ENCODE results near the gene IL17RE. TPM values are rescaled to one million over a fixed set of nuclear protein-coding genes. Genes with fewer than 3 reads are reported as not detected.
"Not testable (repeated sequence)": the region's sequence is repeated elsewhere in the genome, so short reads cannot be mapped to it uniquely, and the experiment has no call there.

Gene IL17RE
- total RNA-seq, 1 experiment from 2014 or later, result 2.3 TPM

DNA sequence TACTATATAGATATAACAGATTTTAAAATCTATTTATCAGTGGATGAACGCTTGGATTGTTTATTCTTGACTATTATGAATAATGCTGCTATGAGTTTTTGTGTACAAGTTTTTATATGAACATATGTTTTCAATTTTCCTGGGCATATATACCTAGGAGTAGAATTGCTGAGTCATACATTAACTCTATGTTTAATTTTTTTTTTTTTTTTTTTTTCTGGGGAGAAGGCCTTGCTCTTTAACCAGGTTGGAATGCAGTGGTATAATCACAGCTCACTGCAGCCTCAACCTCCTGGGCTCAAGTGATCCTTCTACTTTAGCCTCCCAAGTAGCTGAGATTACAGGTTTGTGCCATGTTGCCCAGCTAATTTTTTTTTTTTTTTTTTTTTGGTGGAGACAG, 31.7 kb upstream of the IL17RE start:
- BruUV-seq (replicated peaks), result no TSS peak
- Histone ChIP-seq H3K27ac (ENCODE audit: low read depth, low read length, poor library complexity, severe bottlenecking) (no peak overlapping the region), H3K4me1 (ENCODE audit: insufficient read depth, low read length, poor library complexity, severe bottlenecking) (no peaks in the 10 kb centered on the region), H3K9me3 (ENCODE audit: low read depth, low read length, poor library complexity, severe bottlenecking) (no peaks in the 10 kb centered on the region), H3K36me3 (ENCODE audit: insufficient read depth, low read length, poor library complexity, severe bottlenecking) (no peaks in the 10 kb centered on the region), H3K4me3 (ENCODE audit: low read depth, low read length, poor library complexity, severe bottlenecking) (no peak overlapping the region), H3K27me3 (replicated peaks; ENCODE audit: insufficient read depth, low read depth, low read length, poor library complexity) (no peaks in the 10 kb centered on the region)
- no peak for TF ChIP-seq EZH2 (IDR thresholded peaks at IDR 0.05; ENCODE audit: borderline replicate concordance, low read depth, low read length, poor library complexity, severe bottlenecking)
- TF ChIP-seq, protein P1, sequence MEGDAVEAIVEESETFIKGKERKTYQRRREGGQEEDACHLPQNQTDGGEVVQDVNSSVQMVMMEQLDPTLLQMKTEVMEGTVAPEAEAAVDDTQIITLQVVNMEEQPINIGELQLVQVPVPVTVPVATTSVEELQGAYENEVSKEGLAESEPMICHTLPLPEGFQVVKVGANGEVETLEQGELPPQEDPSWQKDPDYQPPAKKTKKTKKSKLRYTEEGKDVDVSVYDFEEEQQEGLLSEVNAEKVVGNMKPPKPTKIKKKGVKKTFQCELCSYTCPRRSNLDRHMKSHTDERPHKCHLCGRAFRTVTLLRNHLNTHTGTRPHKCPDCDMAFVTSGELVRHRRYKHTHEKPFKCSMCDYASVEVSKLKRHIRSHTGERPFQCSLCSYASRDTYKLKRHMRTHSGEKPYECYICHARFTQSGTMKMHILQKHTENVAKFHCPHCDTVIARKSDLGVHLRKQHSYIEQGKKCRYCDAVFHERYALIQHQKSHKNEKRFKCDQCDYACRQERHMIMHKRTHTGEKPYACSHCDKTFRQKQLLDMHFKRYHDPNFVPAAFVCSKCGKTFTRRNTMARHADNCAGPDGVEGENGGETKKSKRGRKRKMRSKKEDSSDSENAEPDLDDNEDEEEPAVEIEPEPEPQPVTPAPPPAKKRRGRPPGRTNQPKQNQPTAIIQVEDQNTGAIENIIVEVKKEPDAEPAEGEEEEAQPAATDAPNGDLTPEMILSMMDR (conservative IDR thresholded peaks at IDR 0.05; ENCODE audit: low read depth, low read length), result no peak
- DNase-seq (ENCODE audit: low spot score), result no peak
- POLR2A ChIA-PET (ENCODE audit: low non-redundant PET), result no interaction called here
- intact Hi-C loops (cut with micrococcal nuclease; ENCODE audit: unreplicated experiment), result no loop called here
- CTCF ChIA-PET, result interaction anchor here (0.7 kb wide), 1 partner anchor 140 kb away, joined by 5 read pairs; no protein-coding TSS in a partner anchor

DNA sequence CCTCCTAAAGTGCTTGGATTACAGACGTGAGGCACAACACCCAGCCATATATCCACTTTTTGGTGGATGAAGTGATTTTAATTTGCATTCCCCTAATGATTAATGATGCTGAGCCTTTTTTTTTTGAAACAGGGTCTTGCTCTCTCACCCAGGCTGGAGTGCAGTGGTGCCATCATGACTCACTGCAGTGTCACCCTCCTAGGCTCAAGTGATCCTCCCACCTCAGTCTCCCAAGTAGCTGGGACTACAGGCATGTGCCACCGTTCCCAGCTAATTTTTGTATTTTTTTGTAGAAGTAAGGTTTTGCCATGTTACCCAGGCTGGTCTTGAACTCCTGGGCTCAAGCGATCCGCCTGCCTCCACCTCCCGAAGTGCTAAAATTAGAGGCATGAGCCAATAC, 30.6 kb upstream of the IL17RE start:
- POLR2A ChIA-PET (ENCODE audit: low non-redundant PET); CTCF ChIA-PET; BruUV-seq (replicated peaks); H3K9me3 ChIP-seq (ENCODE audit: low read depth, low read length, poor library complexity, severe bottlenecking); H3K27ac ChIP-seq (ENCODE audit: low read depth, low read length, poor library complexity, severe bottlenecking); intact Hi-C loops (cut with micrococcal nuclease; ENCODE audit: unreplicated experiment); H3K4me3 ChIP-seq (ENCODE audit: low read depth, low read length, poor library complexity, severe bottlenecking); DNase-seq (ENCODE audit: low spot score); H3K27me3 ChIP-seq (replicated peaks; ENCODE audit: insufficient read depth, low read depth, low read length, poor library complexity); H3K36me3 ChIP-seq (ENCODE audit: insufficient read depth, low read length, poor library complexity, severe bottlenecking); H3K4me1 ChIP-seq (ENCODE audit: insufficient read depth, low read length, poor library complexity, severe bottlenecking): not testable (repeated sequence)

DNA sequence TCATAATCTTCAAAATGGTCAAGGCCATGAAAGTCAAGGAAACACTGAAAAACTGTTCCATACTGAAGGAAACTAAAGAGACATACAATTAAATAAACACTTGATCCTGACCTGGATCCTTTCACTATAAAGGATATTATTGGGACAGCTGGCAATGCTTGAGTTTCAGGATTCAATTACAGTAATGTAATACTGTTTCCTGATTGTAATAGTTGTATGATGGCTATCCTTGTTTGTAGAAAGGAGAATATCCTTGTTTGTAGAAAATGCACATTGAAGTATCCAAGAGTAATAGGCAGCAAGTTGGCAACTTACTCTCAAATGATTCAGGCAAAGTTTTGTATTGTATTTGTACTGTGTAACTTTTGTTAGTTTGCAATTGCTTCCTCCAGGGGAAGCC, 27.2 kb upstream of the IL17RE start:
- ChIA-PET POLR2A (ENCODE audit: low non-redundant PET) (interaction anchor here (0.6 kb wide), 1 partner anchor 166 kb away, joined by 4 read pairs; no protein-coding TSS in a partner anchor), CTCF (no interaction called here)
- H3K27me3 ChIP-seq (replicated peaks; ENCODE audit: insufficient read depth, low read depth, low read length, poor library complexity), result no peaks in the 10 kb centered on the region
- no peak overlapping the region for H3K4me3 ChIP-seq (ENCODE audit: low read depth, low read length, poor library complexity, severe bottlenecking)
- H3K4me1 ChIP-seq (ENCODE audit: insufficient read depth, low read length, poor library complexity, severe bottlenecking), result no peaks in the 10 kb centered on the region
- H3K36me3 ChIP-seq (ENCODE audit: insufficient read depth, low read length, poor library complexity, severe bottlenecking), result no peaks in the 10 kb centered on the region
- intact Hi-C loops (cut with micrococcal nuclease; ENCODE audit: unreplicated experiment), result no loop called here
- DNase-seq (ENCODE audit: low spot score), result no peak
- TF ChIP-seq, protein P1 (conservative IDR thresholded peaks at IDR 0.05; ENCODE audit: low read depth, low read length), result no peak
- no peak for TF ChIP-seq EZH2 (IDR thresholded peaks at IDR 0.05; ENCODE audit: borderline replicate concordance, low read depth, low read length, poor library complexity, severe bottlenecking)
- H3K27ac ChIP-seq (ENCODE audit: low read depth, low read length, poor library complexity, severe bottlenecking), result no peak overlapping the region
- no TSS peak for BruUV-seq (replicated peaks)
- H3K9me3 ChIP-seq (ENCODE audit: low read depth, low read length, poor library complexity, severe bottlenecking), result no peaks in the 10 kb centered on the region

DNA sequence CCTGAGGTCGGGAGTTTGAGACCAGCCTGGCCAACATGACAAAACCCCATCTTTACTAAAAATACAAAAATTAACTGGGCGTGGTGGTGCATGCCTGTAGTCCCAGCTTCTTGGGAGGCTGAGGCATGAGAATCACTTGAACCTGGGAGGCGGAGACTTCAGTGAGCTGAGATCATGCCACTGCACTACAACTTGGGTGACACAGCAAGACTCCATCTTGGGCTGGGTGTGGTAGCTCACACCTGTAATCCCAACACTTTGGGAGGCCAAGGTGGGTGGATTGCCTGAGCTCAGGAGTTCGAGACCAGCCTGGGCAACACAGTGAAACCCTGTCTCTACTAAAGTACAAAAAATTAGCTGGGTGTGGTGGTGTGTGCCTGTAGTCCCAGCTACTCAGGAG, 26.4 kb upstream of the IL17RE start:
- POLR2A ChIA-PET (ENCODE audit: low non-redundant PET); H3K4me1 ChIP-seq (ENCODE audit: insufficient read depth, low read length, poor library complexity, severe bottlenecking); H3K4me3 ChIP-seq (ENCODE audit: low read depth, low read length, poor library complexity, severe bottlenecking); H3K27ac ChIP-seq (ENCODE audit: low read depth, low read length, poor library complexity, severe bottlenecking); H3K9me3 ChIP-seq (ENCODE audit: low read depth, low read length, poor library complexity, severe bottlenecking); H3K36me3 ChIP-seq (ENCODE audit: insufficient read depth, low read length, poor library complexity, severe bottlenecking); BruUV-seq (replicated peaks); intact Hi-C loops (cut with micrococcal nuclease; ENCODE audit: unreplicated experiment); H3K27me3 ChIP-seq (replicated peaks; ENCODE audit: insufficient read depth, low read depth, low read length, poor library complexity); DNase-seq (ENCODE audit: low spot score); CTCF ChIA-PET: not testable (repeated sequence)
